AG04450 (cell line): Measurements from ENCODE around the gene ALOX5AP. TPM values are rescaled to one million over a fixed set of nuclear protein-coding genes. Genes with fewer than 3 reads are reported as not detected.

ENCODE experiments used
- CTCF ChIA-PET: fragments of 300-600, 350-600 bp; formaldehyde crosslinking; extraction: SDS; loops from one replicate; lab custom pipeline; 2022; ENCODE audit warnings: antibody characterized with exemption, inconsistent platforms; lab: Charles Lee
- POLR2A ChIA-PET: fragments of 350-600 bp; formaldehyde crosslinking; extraction: SDS; loops from one replicate; lab custom pipeline; 2021; ENCODE audit warnings: antibody characterized with exemption, inconsistent platforms; lab: Yijun Ruan, JAX
- DNase-seq: peaks from one replicate; pipeline ENCODE4 v3.0.0-alpha.2; 2011; ENCODE audit warnings: low read depth, low spot score
- H3K27ac ChIP-seq: one replicate; pipeline ENCODE4 v1.5.1; 2012; ENCODE audit warnings: low read depth, low read length, control low read depth
- H3K27me3 ChIP-seq: one replicate; pipeline ENCODE4 v1.6.0; 2012; ENCODE audit warnings: low read length; ENCODE audit not compliant: control insufficient read depth, insufficient read depth
- H3K4me3 ChIP-seq: 2 replicates; pipeline ENCODE4 v1.5.1; 2011; ENCODE audit warnings: mild to moderate bottlenecking, low read depth, low read length, control low read depth
- H3K9me3 ChIP-seq: 2 replicates; pipeline ENCODE4 v1.5.1; 2012; ENCODE audit warnings: low read length; ENCODE audit not compliant: control insufficient read depth, insufficient read depth
- CTCF ChIP-seq: IDR thresholded peaks from 2 replicates; pipeline ENCODE4 v1.5.1; 2011; ENCODE audit warnings: low read depth, low read length, control low read depth, inconsistent platforms
- polyA minus RNA-seq: library from RNA; depleted of rRNA, polyadenylated mRNA; stranded (reverse); fragments of >200 nt; gene quantifications from 2 replicates; pipeline ENCODE4 v1.2.3, GENCODE V29; 2011; rRNA and poly(A)+ RNA removed
- polyA plus RNA-seq: library from polyadenylated mRNA; depleted of rRNA; stranded (reverse); fragments of >200 nt; gene quantifications from 2 replicates; pipeline ENCODE4 v1.2.3, GENCODE V29; 2011; rRNA removed

Gene ALOX5AP
- polyA plus RNA-seq, result 5.2 and 6.4 TPM in 2 replicates
- 0.78 and 2.5 TPM in 2 replicates for polyA minus RNA-seq

DNA sequence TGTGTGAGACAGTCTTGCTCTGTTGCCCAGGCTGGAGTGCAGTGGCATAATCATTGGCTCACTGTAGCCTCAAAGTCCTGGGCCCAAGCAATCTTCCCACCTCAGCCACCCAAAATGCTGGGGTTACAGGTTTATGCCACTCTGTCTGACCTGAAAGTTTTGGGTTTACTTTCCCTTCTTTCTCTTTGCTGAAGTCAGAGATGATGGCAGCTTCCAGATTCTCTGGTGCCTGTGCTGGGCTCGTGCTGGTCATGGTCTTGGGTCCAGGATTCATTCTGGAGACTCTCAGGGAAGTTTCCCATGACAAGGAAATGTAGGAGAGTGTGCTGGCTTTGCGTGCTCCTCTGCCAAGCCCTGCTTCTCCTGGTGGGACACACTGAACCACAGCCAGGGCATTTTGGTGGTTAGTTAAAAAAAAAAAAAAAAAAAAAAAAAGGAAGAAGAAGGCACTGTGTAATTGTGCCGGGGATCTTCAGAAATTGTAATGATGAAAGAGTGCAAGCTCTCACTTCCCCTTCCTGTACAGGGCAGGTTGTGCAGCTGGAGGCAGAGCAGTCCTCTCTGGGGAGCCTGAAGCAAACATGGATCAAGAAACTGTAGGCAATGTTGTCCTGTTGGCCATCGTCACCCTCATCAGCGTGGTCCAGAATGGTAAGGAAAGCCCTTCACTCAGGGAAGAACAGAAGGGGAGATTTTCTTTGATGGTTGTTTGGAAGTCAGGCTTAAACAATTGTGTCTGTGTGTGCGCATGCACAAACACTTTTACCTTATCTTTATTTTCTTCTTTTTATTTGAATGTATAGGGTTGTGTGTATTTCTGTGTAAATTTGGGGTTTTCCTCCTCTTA, at the start of gene ALOX5AP:
ALOX5AP (plus strand) TSS at position 519 of the 847 bp plus-strand sequence; CDS start at position 582, 63 bp downstream.
- POLR2A ChIA-PET, result interaction anchor here (0.7 kb wide), 1 partner anchor 50 kb away, joined by 9 read pairs; no protein-coding TSS in a partner anchor
- no peak for DNase-seq
- H3K27ac ChIP-seq, result no peak within 1 kb of the TSS
- CTCF ChIA-PET, result no interaction called here
- no peak for TF ChIP-seq CTCF
- peaks cover 4% of the 10 kb centered on the region; the same call in 1 of the 2 replicates for H3K9me3 ChIP-seq
- peaks cover 3% of the 10 kb centered on the region for H3K27me3 ChIP-seq
- no peak within 1 kb of the TSS for H3K4me3 ChIP-seq

DNA sequence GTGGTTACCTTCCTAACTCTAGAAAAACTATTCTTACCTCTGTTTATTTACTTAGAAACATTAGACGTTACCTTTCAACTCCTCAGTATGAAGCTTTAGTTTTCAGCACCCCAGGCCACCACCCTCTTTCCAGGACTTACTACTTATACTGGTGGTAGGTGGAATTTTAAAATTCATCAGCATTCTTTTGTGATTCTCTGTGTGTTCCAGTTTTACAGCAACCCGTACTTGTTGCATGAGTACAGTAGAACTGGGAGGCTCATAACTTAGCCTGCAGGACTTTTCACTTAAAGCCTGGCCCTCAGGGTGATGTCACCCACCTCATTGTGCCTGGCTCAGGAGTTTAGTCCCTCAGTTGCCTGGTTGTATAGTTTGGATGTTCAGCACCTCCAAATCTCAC, 49.4 kb upstream of the ALOX5AP start:
- no peak for DNase-seq
- H3K9me3 ChIP-seq, result peaks cover 7% of the 10 kb centered on the region
- ChIA-PET POLR2A (no interaction called here), CTCF (no interaction called here)
- no peaks in the 10 kb centered on the region for H3K27me3 ChIP-seq
- H3K27ac ChIP-seq, result no peak overlapping the region
- no peak for TF ChIP-seq CTCF
- H3K4me3 ChIP-seq, result no peak overlapping the region

GRCh38 chr13:30687601-30688000, 47.7 kb upstream of the ALOX5AP start:
- Histone ChIP-seq H3K4me3 (no peak overlapping the region), H3K27me3 (no peaks in the 10 kb centered on the region), H3K9me3 (peaks cover 7% of the 10 kb centered on the region), H3K27ac (no peak overlapping the region)
- no peak for TF ChIP-seq CTCF
- ChIA-PET POLR2A (no interaction called here), CTCF (interaction anchor here (0.7 to 1.6 kb wide), 2 partner anchors 8 to 357 kb away, joined by 3 to 4 read pairs; no protein-coding TSS in a partner anchor)
- DNase-seq, result no peak

GRCh38 chr13:30689752-30690151, 45.6 kb upstream of the ALOX5AP start:
- DNase-seq, result no peak
- ChIA-PET POLR2A (interaction anchor here (0.7 to 1.8 kb wide), 4 partner anchors 8 to 54 kb away, joined by 4 to 13 read pairs (median 10); no protein-coding TSS in a partner anchor), CTCF (interaction anchor here (0.6 to 3.3 kb wide), 2 partner anchors 158 to 355 kb away, joined by 4 to 11 read pairs; no protein-coding TSS in a partner anchor)
- Histone ChIP-seq H3K4me3 (no peak overlapping the region), H3K27me3 (no peaks in the 10 kb centered on the region), H3K9me3 (peaks cover 7% of the 10 kb centered on the region), H3K27ac (peak overlapping the region; percentile 96)
- TF ChIP-seq CTCF, result no peak
